ENCODE results near the gene TMC1.

The TMC1 gene

GRCh38 chr9:72884508-72884907 is 363.1 kb downstream of the TMC1 start:
- Histone ChIP-seq H3K4me2 (ENCODE audit: low read depth, low read length, poor library complexity, severe bottlenecking) (no peak overlapping the region), H3K27me3 (ENCODE audit: insufficient read depth, low read length, poor library complexity, severe bottlenecking) (no peaks in the 10 kb centered on the region), H3K4me1 (ENCODE audit: insufficient read depth, low read length, poor library complexity, severe bottlenecking) (no peaks in the 10 kb centered on the region), H3K9ac (ENCODE audit: low read depth, low read length, poor library complexity, severe bottlenecking) (no peak overlapping the region), H3K79me2 (ENCODE audit: insufficient read depth, low read length) (no peaks in the 10 kb centered on the region), H2AFZ (ENCODE audit: low read length) (no peak overlapping the region), H4K20me1 (ENCODE audit: insufficient read depth, low read length, poor library complexity, severe bottlenecking) (no peaks in the 10 kb centered on the region), H3F3A (ENCODE audit: low read depth) (no peaks in the 10 kb centered on the region), H3K9me3 (ENCODE audit: insufficient read depth, low read depth, low read length) (no peaks in the 10 kb centered on the region; the same call in 1 of the 2 replicates), H3K9me2 (replicated peaks; ENCODE audit: low read depth, low read length) (no peaks in the 10 kb centered on the region), H3K4me3 (ENCODE audit: low read length, poor library complexity, severe bottlenecking) (no peak overlapping the region), H3K36me3 (ENCODE audit: insufficient read depth, low read length) (no peaks in the 10 kb centered on the region)
- TF ChIP-seq CTCF (conservative IDR thresholded peaks at IDR 0.05; ENCODE audit: low read length) (no peak), EZH2phosphoT487 (IDR thresholded peaks at IDR 0.05; ENCODE audit: borderline replicate concordance) (no peak)
